IgD-negative memory B cell (primary cell): Measurements from ENCODE around the gene FUT3. TPM values are rescaled to one million over a fixed set of nuclear protein-coding genes. Genes with fewer than 3 reads are reported as not detected.
A peak's percentile ranks its signal among the peaks of the same experiment; 100 is the strongest.
"Not testable (repeated sequence)": the region's sequence is repeated elsewhere in the genome, so short reads cannot be mapped to it uniquely, and the experiment has no call there.

ENCODE experiments used
- H3K27ac Mint-ChIP-seq, 3 donors: one replicate each; pipeline ENCODE4 v1.8.0; 2020 to 2022; ENCODE audit warnings: mild to moderate bottlenecking in 3 of 3, mixed read lengths in 3 of 3, moderate library complexity in 1 of 3
- H3K27me3 Mint-ChIP-seq: one replicate; pipeline ENCODE4 v1.8.0; 2021; ENCODE audit warnings: mixed read lengths
- H3K36me3 Mint-ChIP-seq: one replicate; pipeline ENCODE4 v1.8.0; 2020; ENCODE audit warnings: mild to moderate bottlenecking, mixed read lengths
- H3K4me1 Mint-ChIP-seq, 3 donors: one replicate each; pipeline ENCODE4 v1.8.0; 2020 to 2022; ENCODE audit warnings: mixed read lengths in 3 of 3, mild to moderate bottlenecking in 1 of 3
- H3K4me3 Mint-ChIP-seq, 4 donors: one replicate each; pipeline ENCODE4 v1.8.0; 2020 to 2022; ENCODE audit warnings: mild to moderate bottlenecking in 4 of 4, mixed read lengths in 4 of 4, moderate library complexity in 3 of 4
- H3K9me3 Mint-ChIP-seq, 3 donors: one replicate each; pipeline ENCODE4 v1.8.0; 2020 to 2021; ENCODE audit warnings: mixed read lengths in 3 of 3, mild to moderate bottlenecking in 1 of 3
- polyA plus RNA-seq: library from polyadenylated mRNA; unstranded; fragments of 300-500 nt; fragmentation: Illumina TruSeq; gene quantifications from one replicate; pipeline ENCODE4 v1.2.3, GENCODE V29; 2021

The FUT3 gene
- polyA plus RNA-seq, 1 donor from 2014 or later = not detected

DNA sequence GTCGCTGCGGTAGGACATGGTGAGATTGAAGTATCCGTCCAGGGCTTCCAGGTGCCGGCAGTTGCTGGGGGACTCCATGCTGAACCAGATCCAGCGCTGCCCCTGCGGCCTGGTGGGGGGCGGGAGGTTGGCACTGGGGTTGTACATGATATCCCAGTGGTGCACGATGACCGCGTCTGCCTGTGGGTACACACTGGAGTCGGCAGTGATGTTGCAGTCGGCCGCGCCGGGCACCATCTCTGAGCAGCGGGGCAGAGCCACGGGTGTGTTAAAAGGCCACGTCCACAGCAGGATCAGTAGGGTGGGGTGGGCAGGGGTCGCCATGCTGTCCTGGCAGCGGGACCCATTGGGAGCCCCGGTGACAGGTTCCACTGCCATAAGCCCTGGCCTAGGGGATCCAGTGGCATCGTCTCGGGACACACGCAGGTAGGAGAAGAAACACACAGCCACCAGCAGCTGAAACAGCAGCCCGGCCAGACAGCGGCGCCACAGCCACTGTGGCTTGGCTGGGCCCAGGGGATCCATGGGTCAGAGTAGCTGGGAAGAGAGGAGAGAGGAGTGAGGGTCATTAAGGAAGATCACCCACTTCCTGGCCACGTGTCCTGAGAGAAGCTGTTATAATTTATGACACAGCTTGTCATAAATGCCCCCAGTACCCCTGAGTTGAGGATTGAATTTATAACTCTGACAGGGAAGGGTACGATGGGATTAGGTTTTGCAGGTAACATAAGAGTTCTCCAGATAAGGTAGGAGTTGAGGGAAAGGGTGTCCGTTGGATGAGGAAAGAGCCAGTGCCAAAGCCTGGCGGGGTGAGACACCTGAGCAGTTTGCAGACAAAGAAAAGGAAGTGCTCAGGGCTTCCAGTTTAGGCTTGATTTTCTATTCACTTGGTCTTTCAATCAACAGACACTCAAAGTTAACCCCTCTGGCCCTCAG is 16.2 kb upstream of the FUT3 start:
- no peaks in the 10 kb centered on the region for H3K4me1 Mint-ChIP-seq
- peaks cover 5% of the 10 kb centered on the region for H3K27me3 Mint-ChIP-seq
- H3K36me3 Mint-ChIP-seq = peaks cover 1% of the 10 kb centered on the region
- H3K27ac Mint-ChIP-seq = no peak overlapping the region
- no peak overlapping the region for H3K4me3 Mint-ChIP-seq
- peaks cover 0 to 2% (median 0%) of the 10 kb centered on the region in 3 donors for H3K9me3 Mint-ChIP-seq

DNA sequence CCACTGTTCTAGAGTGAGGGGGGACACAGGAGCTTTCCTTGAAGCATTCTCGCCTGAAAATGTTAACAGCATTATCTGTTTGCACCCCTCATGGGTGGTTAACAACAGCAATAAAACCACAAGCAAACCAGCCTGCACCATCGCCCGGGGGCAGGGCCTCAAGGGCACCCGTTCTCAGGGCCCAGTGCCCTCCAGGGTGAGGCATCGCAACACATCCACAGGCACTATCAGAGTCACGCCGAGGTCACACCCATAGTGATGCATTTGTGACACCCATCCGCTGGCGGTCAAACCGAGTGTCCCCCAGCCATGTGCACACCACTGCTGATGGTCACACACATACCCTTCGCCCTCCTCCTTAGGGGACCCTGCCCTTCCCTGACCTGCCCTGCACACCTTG is 14.5 kb upstream of the FUT3 start:
- Mint-ChIP-seq H3K4me1 (no peaks in the 10 kb centered on the region), H3K4me3 (no peak overlapping the region), H3K27ac (no peak overlapping the region), H3K9me3 (no peaks in the 10 kb centered on the region), H3K36me3 (peaks cover 1% of the 10 kb centered on the region), H3K27me3 (peaks cover 6% of the 10 kb centered on the region)

GRCh38 chr19:5864725-5865486 is 13.7 kb upstream of the FUT3 start:
- no peaks in the 10 kb centered on the region for H3K4me1 Mint-ChIP-seq
- H3K27me3 Mint-ChIP-seq = peaks cover 6% of the 10 kb centered on the region
- H3K4me3 Mint-ChIP-seq = peak overlapping the region in 1 of 4 donors; percentile 11
- H3K27ac Mint-ChIP-seq = no peak overlapping the region
- peaks cover 1% of the 10 kb centered on the region for H3K36me3 Mint-ChIP-seq
- no peaks in the 10 kb centered on the region for H3K9me3 Mint-ChIP-seq

- H3K27ac Mint-ChIP-seq = no peak overlapping the region
- no peaks in the 10 kb centered on the region for H3K9me3 Mint-ChIP-seq
- no peaks in the 10 kb centered on the region for H3K4me1 Mint-ChIP-seq
- H3K4me3 Mint-ChIP-seq = peak overlapping the region in 1 of 4 donors; percentile 11
- peaks cover 6% of the 10 kb centered on the region for H3K27me3 Mint-ChIP-seq
- peaks cover 1% of the 10 kb centered on the region for H3K36me3 Mint-ChIP-seq
Measured at GRCh38 chr19:5864013-5864720, 12.9 kb upstream of the FUT3 start.

GRCh38 chr19:5863030-5863665 is 11.9 kb upstream of the FUT3 start:
- Mint-ChIP-seq H3K4me1 (no peaks in the 10 kb centered on the region), H3K36me3 (peaks cover 1% of the 10 kb centered on the region), H3K9me3 (no peaks in the 10 kb centered on the region), H3K4me3 (no peak overlapping the region), H3K27me3 (peaks cover 8% of the 10 kb centered on the region), H3K27ac (no peak overlapping the region)

DNA sequence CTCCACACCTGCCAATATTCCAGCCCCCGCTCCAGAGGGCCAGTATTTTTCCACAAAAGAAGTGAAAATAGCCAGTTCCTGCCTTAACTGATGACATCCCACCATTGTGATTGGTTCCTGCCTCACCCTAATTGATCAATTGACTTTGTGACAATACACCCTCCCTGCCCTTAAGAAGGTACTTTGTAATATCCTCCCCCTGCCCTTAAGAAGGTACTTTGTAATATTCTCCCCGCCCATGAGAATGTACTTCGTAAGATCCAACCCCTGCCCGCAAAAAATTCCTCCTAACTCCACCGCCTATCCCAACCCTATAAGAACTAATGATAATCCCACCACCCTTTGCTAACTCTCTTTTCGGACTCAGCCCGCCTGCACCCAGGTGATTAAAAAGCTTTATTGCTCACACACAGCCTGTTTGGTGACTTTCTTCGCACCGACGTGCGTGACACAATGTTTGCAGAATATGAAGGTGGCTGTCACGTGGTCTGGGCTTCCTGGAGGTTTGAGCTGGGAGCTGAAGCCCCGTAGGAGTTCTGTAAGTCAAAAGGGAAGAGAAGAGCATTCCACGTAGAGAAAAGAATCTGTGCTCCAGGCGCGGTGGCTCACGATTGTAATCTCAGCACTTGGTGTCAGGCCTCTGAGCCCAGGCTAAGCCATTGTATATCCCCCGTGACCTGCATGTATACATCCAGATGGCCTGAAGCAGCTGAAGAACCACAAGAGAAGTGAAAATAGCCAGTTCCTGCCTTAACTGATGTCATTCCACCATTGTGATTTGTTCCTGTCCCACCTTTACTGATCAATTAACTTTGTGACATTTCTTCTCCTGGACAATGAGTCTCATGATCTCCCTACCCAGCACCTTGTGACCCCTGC is 6.2 kb upstream of the FUT3 start:
- H3K4me1 Mint-ChIP-seq = no peaks in the 10 kb centered on the region
- no peak overlapping the region for H3K4me3 Mint-ChIP-seq
- no peaks in the 10 kb centered on the region for H3K9me3 Mint-ChIP-seq
- H3K27ac Mint-ChIP-seq = no peak overlapping the region
- H3K27me3 Mint-ChIP-seq = peaks cover 8% of the 10 kb centered on the region
- peaks cover 1% of the 10 kb centered on the region for H3K36me3 Mint-ChIP-seq

- not testable (repeated sequence) for H3K9me3 Mint-ChIP-seq, H3K27ac Mint-ChIP-seq, H3K36me3 Mint-ChIP-seq, H3K4me1 Mint-ChIP-seq, H3K4me3 Mint-ChIP-seq, H3K27me3 Mint-ChIP-seq
Measured at GRCh38 chr19:5855151-5855550, 3.9 kb upstream of the FUT3 start.

GRCh38 chr19:5854121-5854520 is 2.9 kb upstream of the FUT3 start:
- H3K9me3 Mint-ChIP-seq, H3K27ac Mint-ChIP-seq, H3K4me1 Mint-ChIP-seq, H3K27me3 Mint-ChIP-seq, H3K4me3 Mint-ChIP-seq, H3K36me3 Mint-ChIP-seq: not testable (repeated sequence)

- Mint-ChIP-seq H3K9me3 (no peaks in the 10 kb centered on the region), H3K4me3 (no peak overlapping the region), H3K27ac (no peak overlapping the region), H3K36me3 (peaks cover 1% of the 10 kb centered on the region), H3K27me3 (peaks cover 4% of the 10 kb centered on the region), H3K4me1 (no peaks in the 10 kb centered on the region)
Measured at GRCh38 chr19:5850743-5851293, 431 bp downstream of the FUT3 start.

- H3K36me3 Mint-ChIP-seq = peaks cover 1% of the 10 kb centered on the region
- H3K9me3 Mint-ChIP-seq = no peaks in the 10 kb centered on the region
- no peak overlapping the region for H3K27ac Mint-ChIP-seq
- H3K27me3 Mint-ChIP-seq = peaks cover 4% of the 10 kb centered on the region
- H3K4me3 Mint-ChIP-seq = no peak overlapping the region
- no peaks in the 10 kb centered on the region for H3K4me1 Mint-ChIP-seq
Measured at GRCh38 chr19:5850189-5850588, 1.1 kb downstream of the FUT3 start.

- H3K36me3 Mint-ChIP-seq, H3K4me1 Mint-ChIP-seq, H3K4me3 Mint-ChIP-seq, H3K27ac Mint-ChIP-seq, H3K9me3 Mint-ChIP-seq, H3K27me3 Mint-ChIP-seq: not testable (repeated sequence)
Measured at GRCh38 chr19:5848621-5849020, 2.6 kb downstream of the FUT3 start.

GRCh38 chr19:5847846-5848245 is 3.4 kb downstream of the FUT3 start:
- not testable (repeated sequence) for H3K9me3 Mint-ChIP-seq

GRCh38 chr19:5844456-5845433 is 6.5 kb downstream of the FUT3 start:
- Mint-ChIP-seq H3K36me3 (no peaks in the 10 kb centered on the region), H3K27ac (no peak overlapping the region), H3K4me3 (no peak overlapping the region), H3K4me1 (no peaks in the 10 kb centered on the region), H3K27me3 (no peaks in the 10 kb centered on the region), H3K9me3 (no peaks in the 10 kb centered on the region)

More at GRCh38 chr19:5847846-5848245, 3.4 kb downstream of the FUT3 start:
- not testable (repeated sequence) for H3K4me3 Mint-ChIP-seq, H3K36me3 Mint-ChIP-seq, H3K27ac Mint-ChIP-seq, H3K4me1 Mint-ChIP-seq, H3K27me3 Mint-ChIP-seq
